Measurements from ENCODE around the gene ATP6V0C. TPM values are rescaled to one million over a fixed set of nuclear protein-coding genes. Genes with fewer than 3 reads are reported as not detected.

The ATP6V0C gene
- total and polyA plus RNA-seq, 7 donors = 33.2 to 233 (median 51.5) TPM

GRCh38 chr16:2529961-2530628, 16.3 kb downstream of the ATP6V0C start:
- no peak for DNase-seq
- no peaks in the 10 kb centered on the region for H3K27me3 ChIP-seq
- intact Hi-C loops (cut with DNase I) = loop anchor here (5.0 kb wide), 1 partner anchor 247 kb away; the partner anchor contains the start of gene ELOB
- WGBS, 2 donors = 83 to 91% methylated on average over 15 of the region's 15 CpGs
- H3K9me3 ChIP-seq = no peaks in the 10 kb centered on the region
- H3K4me1 ChIP-seq = peaks cover 0 to 21% (median 8%) of the 10 kb centered on the region in 4 donors
- peak overlapping the region in 1 of 4 donors; percentile 98 for H3K27ac ChIP-seq
- H3K4me3 ChIP-seq = no peak overlapping the region
- TF ChIP-seq EP300 (IDR thresholded peaks at IDR 0.05) (no peak), POLR2A (IDR thresholded peaks at IDR 0.05) (no peak), POLR2AphosphoS5 (IDR thresholded peaks at IDR 0.05) (no peak)
- TF ChIP-seq, protein P1, sequence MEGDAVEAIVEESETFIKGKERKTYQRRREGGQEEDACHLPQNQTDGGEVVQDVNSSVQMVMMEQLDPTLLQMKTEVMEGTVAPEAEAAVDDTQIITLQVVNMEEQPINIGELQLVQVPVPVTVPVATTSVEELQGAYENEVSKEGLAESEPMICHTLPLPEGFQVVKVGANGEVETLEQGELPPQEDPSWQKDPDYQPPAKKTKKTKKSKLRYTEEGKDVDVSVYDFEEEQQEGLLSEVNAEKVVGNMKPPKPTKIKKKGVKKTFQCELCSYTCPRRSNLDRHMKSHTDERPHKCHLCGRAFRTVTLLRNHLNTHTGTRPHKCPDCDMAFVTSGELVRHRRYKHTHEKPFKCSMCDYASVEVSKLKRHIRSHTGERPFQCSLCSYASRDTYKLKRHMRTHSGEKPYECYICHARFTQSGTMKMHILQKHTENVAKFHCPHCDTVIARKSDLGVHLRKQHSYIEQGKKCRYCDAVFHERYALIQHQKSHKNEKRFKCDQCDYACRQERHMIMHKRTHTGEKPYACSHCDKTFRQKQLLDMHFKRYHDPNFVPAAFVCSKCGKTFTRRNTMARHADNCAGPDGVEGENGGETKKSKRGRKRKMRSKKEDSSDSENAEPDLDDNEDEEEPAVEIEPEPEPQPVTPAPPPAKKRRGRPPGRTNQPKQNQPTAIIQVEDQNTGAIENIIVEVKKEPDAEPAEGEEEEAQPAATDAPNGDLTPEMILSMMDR (IDR thresholded peaks at IDR 0.05) = no peak
- H3K36me3 ChIP-seq = peaks cover 0 to 46% (median 25%) of the 10 kb centered on the region in 4 donors

GRCh38 chr16:2530629-2531318, 17.0 kb downstream of the ATP6V0C start:
- peak overlapping the region; percentile 97 to 98 (median 98) for H3K27ac ChIP-seq
- TF ChIP-seq POLR2AphosphoS5 (IDR thresholded peaks at IDR 0.05) (no peak), POLR2A (IDR thresholded peaks at IDR 0.05) (no peak)
- TF ChIP-seq, protein P1 (IDR thresholded peaks at IDR 0.05) = no peak
- DNase-seq = no peak
- H3K36me3 ChIP-seq = peaks cover 0 to 39% (median 22%) of the 10 kb centered on the region in 4 donors
- H3K9me3 ChIP-seq = no peaks in the 10 kb centered on the region
- H3K4me3 ChIP-seq = no peak overlapping the region
- H3K27me3 ChIP-seq = no peaks in the 10 kb centered on the region
- H3K4me1 ChIP-seq = peaks cover 0 to 22% (median 8%) of the 10 kb centered on the region in 4 donors
- intact Hi-C loops (cut with DNase I) = loop anchor here (5.0 kb wide), 1 partner anchor 247 kb away; the partner anchor contains the start of gene ELOB
- WGBS, 2 donors = 79 to 89% methylated on average over 14 of the region's 14 CpGs

GRCh38 chr16:2531371-2531695, 17.6 kb downstream of the ATP6V0C start, which contains the start of gene CEMP1:
Gene CEMP1 (minus strand): TSS chr16:2531408. CDS start chr16:2531073, 335 bp downstream.
- TF ChIP-seq, protein P1 (IDR thresholded peaks at IDR 0.05) = no peak
- TF ChIP-seq EP300 (IDR thresholded peaks at IDR 0.05) (no peak), POLR2A (IDR thresholded peaks at IDR 0.05) (no peak), POLR2AphosphoS5 (IDR thresholded peaks at IDR 0.05) (no peak)
- Histone ChIP-seq H3K9me3 (no peaks in the 10 kb centered on the region), H3K27me3 (no peaks in the 10 kb centered on the region), H3K4me1 (peaks cover 0 to 27% (median 11%) of the 10 kb centered on the region in 4 donors), H3K27ac (peak within 1 kb of the TSS; percentile 97 to 98 (median 98)), H3K36me3 (peaks cover 0 to 34% (median 20%) of the 10 kb centered on the region in 4 donors), H3K4me3 (peak within 1 kb of the TSS; percentile 69 to 80 (median 72))
- no peak for DNase-seq
- WGBS, 2 donors = 13% methylated on average over 11 of the region's 11 CpGs
- intact Hi-C loops (cut with DNase I) = loop anchor here (5.0 kb wide), 1 partner anchor 246 kb away; the partner anchor contains the start of gene ELOB

DNA sequence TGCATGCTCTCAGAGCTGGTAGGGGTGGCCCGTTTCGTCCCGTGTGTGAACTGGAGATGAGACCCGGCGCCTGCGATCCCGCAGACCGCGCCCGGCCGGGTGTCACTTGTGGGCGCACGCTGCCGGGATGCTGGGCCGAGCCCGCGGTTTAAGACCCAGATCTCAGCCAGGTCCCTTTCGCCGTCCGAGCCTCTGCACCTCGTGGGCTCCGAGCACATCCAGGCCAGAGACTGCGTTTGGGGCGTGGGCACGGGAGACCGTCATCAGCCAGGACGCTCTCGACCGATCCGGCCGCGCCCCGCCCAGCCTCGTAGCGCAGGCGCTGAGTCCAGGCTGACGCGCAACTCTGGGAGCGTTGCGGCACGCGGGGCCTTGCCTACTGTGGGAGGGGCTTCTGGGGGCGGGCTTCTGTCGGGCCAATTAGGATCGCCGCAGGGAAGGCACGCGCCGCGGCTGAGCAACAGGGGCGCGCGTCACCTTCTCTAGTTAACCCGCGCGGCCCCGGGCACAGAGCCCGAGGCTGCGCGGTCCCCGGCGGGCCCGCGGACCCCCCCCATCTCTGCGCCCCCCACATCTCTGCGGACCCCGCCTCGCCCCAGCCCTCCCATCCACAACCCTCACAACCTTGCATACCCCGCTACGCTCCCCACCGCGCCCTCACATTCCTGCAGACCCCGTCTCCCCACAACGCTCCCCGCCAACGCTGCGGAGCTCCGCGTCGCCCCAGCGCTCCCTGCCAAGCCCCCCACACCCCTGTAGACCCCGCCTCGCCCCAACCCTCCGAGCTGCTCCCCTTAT, 18.1 kb downstream of the ATP6V0C start:
- H3K4me1 ChIP-seq = peaks cover 0 to 33% (median 13%) of the 10 kb centered on the region in 4 donors
- H3K27ac ChIP-seq = peak overlapping the region; percentile 97 to 98 (median 98)
- intact Hi-C loops (cut with DNase I) = loop anchor here (5.0 kb wide), 1 partner anchor 245 kb away; the partner anchor contains the start of gene ELOB
- H3K9me3 ChIP-seq = no peaks in the 10 kb centered on the region
- DNase-seq = peak; percentile 100
- H3K27me3 ChIP-seq = no peaks in the 10 kb centered on the region
- H3K36me3 ChIP-seq = peaks cover 0 to 28% (median 17%) of the 10 kb centered on the region in 4 donors
- TF ChIP-seq, protein P1 (IDR thresholded peaks at IDR 0.05) = no peak
- peak; percentile 86 to 96 (median 90) for TF ChIP-seq POLR2AphosphoS5 (IDR thresholded peaks at IDR 0.05)
- peak in 1 of 4 donors; percentile 75 for TF ChIP-seq EP300 (IDR thresholded peaks at IDR 0.05)
- peak; percentile 51 to 63 for TF ChIP-seq POLR2A (IDR thresholded peaks at IDR 0.05)
- peak overlapping the region; percentile 69 to 80 (median 72) for H3K4me3 ChIP-seq
- 0 to 1% methylated on average over 84 of the region's 84 CpGs for WGBS, 2 donors
